ENCODE data around the gene RGPD3.
"Not testable (repeated sequence)": the region's sequence is repeated elsewhere in the genome, so short reads cannot be mapped to it uniquely, and the experiment has no call there.

RGPD3 gene

GRCh38 chr2:106468107-106468506 is at the start of gene RGPD3:
Gene RGPD3, minus strand, starts transcription at chr2:106468413. Its CDS starts 125 bp downstream, at chr2:106468288.
- not testable (repeated sequence) for DNase-seq

GRCh38 chr2:106517329-106517728 is 49.1 kb upstream of the RGPD3 start:
- no peak for DNase-seq

GRCh38 chr2:106516864-106517263 is 48.7 kb upstream of the RGPD3 start:
- DNase-seq = no peak

GRCh38 chr2:106516436-106516835 is 48.2 kb upstream of the RGPD3 start:
- no peak for DNase-seq

- DNase-seq = not testable (repeated sequence)
Measured at GRCh38 chr2:106514827-106515226, 46.6 kb upstream of the RGPD3 start.

GRCh38 chr2:106513391-106513790 is 45.2 kb upstream of the RGPD3 start:
- DNase-seq = not testable (repeated sequence)

- not testable (repeated sequence) for DNase-seq
Measured at GRCh38 chr2:106511934-106512333, 43.7 kb upstream of the RGPD3 start.

GRCh38 chr2:106511476-106511901 is 43.3 kb upstream of the RGPD3 start:
- DNase-seq = not testable (repeated sequence)

- not testable (repeated sequence) for DNase-seq
Measured at GRCh38 chr2:106510791-106511190, 42.6 kb upstream of the RGPD3 start.

GRCh38 chr2:106509374-106509770 is 41.2 kb upstream of the RGPD3 start:
- DNase-seq = not testable (repeated sequence)

- DNase-seq = not testable (repeated sequence)
Measured at GRCh38 chr2:106508660-106509373, 40.6 kb upstream of the RGPD3 start.

- DNase-seq = not testable (repeated sequence)
Measured at GRCh38 chr2:106506002-106506687, 37.9 kb upstream of the RGPD3 start.

- DNase-seq = not testable (repeated sequence)
Measured at GRCh38 chr2:106504787-106505186, 36.6 kb upstream of the RGPD3 start.

- not testable (repeated sequence) for DNase-seq
Measured at GRCh38 chr2:106504192-106504591, 36.0 kb upstream of the RGPD3 start.

GRCh38 chr2:106502351-106502750 is 34.1 kb upstream of the RGPD3 start:
- DNase-seq = not testable (repeated sequence)

GRCh38 chr2:106500350-106500749 is 32.1 kb upstream of the RGPD3 start:
- not testable (repeated sequence) for DNase-seq

- DNase-seq = not testable (repeated sequence)
Measured at GRCh38 chr2:106498549-106498948, 30.3 kb upstream of the RGPD3 start.

- DNase-seq = not testable (repeated sequence)
Measured at GRCh38 chr2:106492913-106493312, 24.7 kb upstream of the RGPD3 start.

- not testable (repeated sequence) for DNase-seq
Measured at GRCh38 chr2:106492399-106492798, 24.2 kb upstream of the RGPD3 start.

- DNase-seq = not testable (repeated sequence)
Measured at GRCh38 chr2:106489701-106490100, 21.5 kb upstream of the RGPD3 start.

GRCh38 chr2:106487386-106488191 is 19.4 kb upstream of the RGPD3 start:
- not testable (repeated sequence) for DNase-seq

GRCh38 chr2:106486551-106487385 is 18.6 kb upstream of the RGPD3 start, which contains the start of gene CD8B2:
Gene CD8B2, plus strand, starts transcription at chr2:106487364. Its CDS starts 63 bp downstream, at chr2:106487427.
- not testable (repeated sequence) for DNase-seq

All from NCI-H345 (cell line).